Measurements from ENCODE around the gene SUSD6.

DNA sequence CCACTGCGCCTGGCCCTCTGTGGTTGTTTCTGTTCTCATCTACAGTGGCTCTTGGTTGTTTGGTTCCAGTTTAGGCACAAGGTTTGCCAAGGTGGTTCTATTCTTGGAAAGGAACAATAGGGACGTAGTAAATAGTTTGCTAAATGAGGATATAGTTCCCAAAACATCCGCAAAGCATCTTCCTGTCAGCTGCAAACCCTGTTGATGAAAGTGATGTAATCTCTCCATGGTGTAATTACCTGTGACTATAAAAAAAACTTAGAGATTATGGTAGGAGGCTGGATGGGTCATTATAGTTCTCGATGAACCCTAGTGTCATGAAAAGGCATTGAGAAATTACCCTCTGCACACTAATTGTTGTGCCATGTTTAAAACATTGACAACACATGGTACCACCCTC, 52.9 kb downstream of the SUSD6 start:
- TF ChIP-seq CTCF (IDR thresholded peaks at IDR 0.05 in 4 of 5, conservative IDR thresholded peaks at IDR 0.05 in 1 of 5) = no peak
- TF ChIP-seq POLR2A (IDR thresholded peaks at IDR 0.05) = no peak
